Measurements from ENCODE around the gene KRTAP10-3.

GRCh38 chr21:44520326-44521300 lies 38.0 kb downstream of the KRTAP10-3 start:
- TF ChIP-seq POLR2AphosphoS2 (IDR thresholded peaks at IDR 0.05; ENCODE audit: low read depth, low read length) (no peak), CTCF (CRISPR knock-in tag; IDR thresholded peaks at IDR 0.05) (no peak), TFE3 (CRISPR knock-in tag; IDR thresholded peaks at IDR 0.05) (no peak), ZNF83 (CRISPR knock-in tag; IDR thresholded peaks at IDR 0.05; ENCODE audit: borderline replicate concordance) (no peak), E2F2 (CRISPR knock-in tag; IDR thresholded peaks at IDR 0.05; ENCODE audit: borderline replicate concordance) (no peak), MAFG (CRISPR knock-in tag; IDR thresholded peaks at IDR 0.05) (no peak), SCMH1 (CRISPR knock-in tag; IDR thresholded peaks at IDR 0.05; ENCODE audit: borderline replicate concordance) (no peak), ZNF768 (CRISPR knock-in tag; IDR thresholded peaks at IDR 0.05) (no peak), ZBTB33 (CRISPR knock-in tag; IDR thresholded peaks at IDR 0.05) (no peak), PRDM4 (CRISPR knock-in tag; IDR thresholded peaks at IDR 0.05; ENCODE audit: borderline replicate concordance) (no peak), RORA (CRISPR knock-in tag; IDR thresholded peaks at IDR 0.05) (no peak), ZNF556 (CRISPR knock-in tag; IDR thresholded peaks at IDR 0.05; ENCODE audit: borderline replicate concordance) (no peak)
